GM23338 (cell line): ENCODE results near the gene PDZD11. TPM values are rescaled to one million over a fixed set of nuclear protein-coding genes. Genes with fewer than 3 reads are reported as not detected.

ENCODE experiments used
- ATAC-seq: fragments of 200-7000 bp; cut with Tn5 transposase; 3 replicates; pipeline ENCODE4 v1.9.1; 2020
- DNase-seq: peaks from one replicate; pipeline ENCODE4 v3.0.0-alpha.2; 2015; ENCODE audit warnings: low spot score
- H2AFZ ChIP-seq: fragments of 200-600 bp; sonication (generic); 2 replicates; pipeline ENCODE4 v1.8.0; 2016; ENCODE audit warnings: antibody characterized with exemption, mild to moderate bottlenecking, moderate library complexity
- H3F3A ChIP-seq: fragments of 200-600 bp; sonication (generic); replicated peaks from 2 replicates; pipeline ENCODE4 v1.8.0; 2017; ENCODE audit warnings: antibody characterized with exemption, mixed run types, low read depth
- H3K27ac ChIP-seq: fragments of 200-600 bp; sonication (generic); 2 replicates; pipeline ENCODE4 v1.6.1; 2016; ENCODE audit warnings: low read depth
- H3K27me3 ChIP-seq: fragments of 200-600 bp; sonication (generic); 2 replicates; pipeline ENCODE4 v1.8.0; 2016; ENCODE audit warnings: mild to moderate bottlenecking, mixed run types, moderate library complexity; ENCODE audit not compliant: insufficient read depth
- H3K36me3 ChIP-seq: fragments of 200-600 bp; sonication (generic); 2 replicates; pipeline ENCODE4 v1.8.0; 2016; ENCODE audit warnings: mild to moderate bottlenecking; ENCODE audit not compliant: insufficient read depth
- H3K4me1 ChIP-seq: fragments of 200-600 bp; sonication (generic); 2 replicates; pipeline ENCODE4 v1.8.0; 2016; ENCODE audit warnings: mild to moderate bottlenecking, moderate library complexity; ENCODE audit not compliant: insufficient read depth
- H3K4me2 ChIP-seq: fragments of 200-600 bp; sonication (generic); 2 replicates; pipeline ENCODE4 v1.7.1; 2017; ENCODE audit warnings: mixed run types
- H3K4me3 ChIP-seq: fragments of 200-600 bp; sonication (generic); 2 replicates; pipeline ENCODE4 v1.6.1; 2016; ENCODE audit warnings: mixed run types
- H3K79me2 ChIP-seq: fragments of 200-600 bp; sonication (generic); replicated peaks from 2 replicates; pipeline ENCODE4 v1.8.0; 2017; ENCODE audit warnings: mild to moderate bottlenecking; ENCODE audit not compliant: insufficient read depth
- H3K9me2 ChIP-seq: fragments of 200-600 bp; sonication (generic); 2 replicates; pipeline ENCODE4 v1.8.0; 2017; ENCODE audit not compliant: insufficient read depth
- H4K20me1 ChIP-seq: fragments of 200-600 bp; sonication (generic); replicated peaks from 2 replicates; pipeline ENCODE4 v1.8.0; 2017; ENCODE audit warnings: mild to moderate bottlenecking; ENCODE audit not compliant: insufficient read depth
- H3K27ac Mint-ChIP-seq: 2 replicates; pipeline ENCODE4 v1.8.0; 2020; ENCODE audit warnings: inconsistent platforms, mild to moderate bottlenecking, moderate library complexity, mixed read lengths
- H3K27me3 Mint-ChIP-seq: 3 replicates; pipeline ENCODE4 v1.8.0; 2022; ENCODE audit warnings: low read depth, mild to moderate bottlenecking, moderate library complexity, mixed read lengths, inconsistent platforms; ENCODE audit not compliant: insufficient read depth, poor library complexity
- H3K36me3 Mint-ChIP-seq: 3 replicates; pipeline ENCODE4 v1.8.0; 2021; ENCODE audit warnings: low read depth, mild to moderate bottlenecking, inconsistent platforms, moderate library complexity, mixed read lengths
- H3K4me1 Mint-ChIP-seq: 3 replicates; pipeline ENCODE4 v1.8.0; 2020; ENCODE audit warnings: mild to moderate bottlenecking, inconsistent platforms, mixed read lengths
- H3K4me3 Mint-ChIP-seq: 3 replicates; pipeline ENCODE4 v1.8.0; 2021; ENCODE audit warnings: moderate library complexity, mild to moderate bottlenecking, inconsistent platforms, mixed read lengths
- H3K9me3 Mint-ChIP-seq: 3 replicates; pipeline ENCODE4 v1.8.0; 2020; ENCODE audit warnings: moderate library complexity, mild to moderate bottlenecking, inconsistent platforms, mixed read lengths
- CREB1 ChIP-seq: fragments of 250-450 bp; sonication (Bioruptor Pico); IDR thresholded peaks from 2 replicates; pipeline ENCODE4 v1.5.0; 2020; ENCODE audit warnings: low read depth, mild to moderate bottlenecking, moderate library complexity
- EZH2 ChIP-seq: fragments of 200-600 bp; sonication (generic); IDR thresholded peaks from one replicate; pipeline ENCODE4 v1.8.0; 2017; ENCODE audit warnings: antibody characterized with exemption, mild to moderate bottlenecking, low read depth; ENCODE audit not compliant: unreplicated experiment
- EZH2phosphoT487 ChIP-seq: fragments of 200-600 bp; sonication (generic); IDR thresholded peaks from one replicate; pipeline ENCODE4 v1.8.1; 2018; ENCODE audit warnings: antibody characterized with exemption; ENCODE audit not compliant: unreplicated experiment
- JUNB ChIP-seq: IDR thresholded peaks from one replicate; pipeline ENCODE4 v1.6.1; 2016; ENCODE audit warnings: antibody characterized with exemption; ENCODE audit not compliant: unreplicated experiment
- NANOG ChIP-seq: IDR thresholded peaks from 2 replicates; pipeline ENCODE4 v1.6.1; 2016; ENCODE audit warnings: antibody characterized with exemption, borderline replicate concordance
- POLR2AphosphoS5 ChIP-seq: IDR thresholded peaks from 2 replicates; pipeline ENCODE4 v1.6.1; 2016; ENCODE audit warnings: antibody characterized with exemption, low read depth
- REST ChIP-seq: IDR thresholded peaks from one replicate; pipeline ENCODE4 v1.6.1; 2018; ENCODE audit warnings: antibody characterized with exemption; ENCODE audit not compliant: unreplicated experiment
- STAT1 ChIP-seq: IDR thresholded peaks from one replicate; pipeline ENCODE4 v1.6.1; 2016; ENCODE audit warnings: antibody characterized with exemption; ENCODE audit not compliant: unreplicated experiment
- ZNF114 ChIP-seq: fragments of 250-450 bp; sonication (Bioruptor Pico); IDR thresholded peaks from 2 replicates; pipeline ENCODE4 v1.5.0; 2020; ENCODE audit warnings: mild to moderate bottlenecking, moderate library complexity
- ZNF331 ChIP-seq: fragments of 250-450 bp; sonication (Bioruptor Pico); IDR thresholded peaks from 2 replicates; pipeline ENCODE4 v1.5.0; 2020; ENCODE audit warnings: low read depth, mild to moderate bottlenecking, moderate library complexity
- polyA plus RNA-seq: library from polyadenylated mRNA; unstranded; fragments of >200 nt; fragmentation: Nextera tagmentation; extraction: Ambion mirVana; gene quantifications from 2 replicates; pipeline ENCODE4 v1.2.1, GENCODE V29; 2016
- total RNA-seq: library from RNA; depleted of rRNA; stranded (reverse); fragments of >200 nt; shearing (Covaris generic); gene quantifications from 2 replicates; pipeline ENCODE4 v1.2.3, GENCODE V29; 2014
- TF ChIP-seq, protein P1 (sequence below), 2 experiments: fragments of 200-600 bp in 1 of 2; sonication (generic) in 1 of 2; conservative IDR thresholded peaks; 2 replicates each; pipeline versions ENCODE4 v1.5.1 to v1.6.1; 2016 to 2017; ENCODE audit warnings: antibody characterized with exemption in 2 of 2, low read depth in 2 of 2, mild to moderate bottlenecking in 2 of 2, moderate library complexity in 1 of 2
- TF ChIP-seq, protein P2 (sequence below): IDR thresholded peaks from 2 replicates; pipeline ENCODE4 v1.6.1; 2016; ENCODE audit warnings: antibody characterized with exemption

Gene PDZD11
- total and polyA plus RNA-seq, 2 experiments from 2014 or later, result 30.2 to 67.6 TPM

DNA sequence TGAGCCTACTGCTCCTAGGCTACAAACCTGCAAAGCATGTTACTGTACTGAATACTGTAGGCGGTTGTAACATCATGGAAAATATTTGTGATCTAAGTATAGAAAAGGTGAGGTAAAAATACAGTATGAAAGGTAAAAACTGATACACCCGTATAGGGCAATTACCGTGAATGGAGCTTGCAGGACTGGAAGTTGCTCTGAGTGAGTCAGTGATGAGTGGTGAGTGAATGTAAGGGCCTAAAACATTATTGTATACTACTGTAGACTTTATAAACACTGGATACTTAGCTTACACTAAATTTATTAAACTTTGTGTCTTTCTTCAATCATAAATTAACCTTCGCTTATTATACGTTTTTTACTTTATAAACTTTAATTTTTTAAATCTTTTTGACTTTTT is 3.9 kb upstream of the PDZD11 start:
- no peak for TF ChIP-seq STAT1
- TF ChIP-seq JUNB, result no peak
- TF ChIP-seq POLR2AphosphoS5, result no peak
- no peak for TF ChIP-seq EZH2phosphoT487
- TF ChIP-seq CREB1 (CRISPR knock-in tag), result no peak
- TF ChIP-seq, protein P1, sequence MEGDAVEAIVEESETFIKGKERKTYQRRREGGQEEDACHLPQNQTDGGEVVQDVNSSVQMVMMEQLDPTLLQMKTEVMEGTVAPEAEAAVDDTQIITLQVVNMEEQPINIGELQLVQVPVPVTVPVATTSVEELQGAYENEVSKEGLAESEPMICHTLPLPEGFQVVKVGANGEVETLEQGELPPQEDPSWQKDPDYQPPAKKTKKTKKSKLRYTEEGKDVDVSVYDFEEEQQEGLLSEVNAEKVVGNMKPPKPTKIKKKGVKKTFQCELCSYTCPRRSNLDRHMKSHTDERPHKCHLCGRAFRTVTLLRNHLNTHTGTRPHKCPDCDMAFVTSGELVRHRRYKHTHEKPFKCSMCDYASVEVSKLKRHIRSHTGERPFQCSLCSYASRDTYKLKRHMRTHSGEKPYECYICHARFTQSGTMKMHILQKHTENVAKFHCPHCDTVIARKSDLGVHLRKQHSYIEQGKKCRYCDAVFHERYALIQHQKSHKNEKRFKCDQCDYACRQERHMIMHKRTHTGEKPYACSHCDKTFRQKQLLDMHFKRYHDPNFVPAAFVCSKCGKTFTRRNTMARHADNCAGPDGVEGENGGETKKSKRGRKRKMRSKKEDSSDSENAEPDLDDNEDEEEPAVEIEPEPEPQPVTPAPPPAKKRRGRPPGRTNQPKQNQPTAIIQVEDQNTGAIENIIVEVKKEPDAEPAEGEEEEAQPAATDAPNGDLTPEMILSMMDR (conservative IDR thresholded peaks at IDR 0.05; ENCODE audit: low read depth in 2 of 2), result no peak
- TF ChIP-seq NANOG, result no peak
- TF ChIP-seq, protein P2, sequence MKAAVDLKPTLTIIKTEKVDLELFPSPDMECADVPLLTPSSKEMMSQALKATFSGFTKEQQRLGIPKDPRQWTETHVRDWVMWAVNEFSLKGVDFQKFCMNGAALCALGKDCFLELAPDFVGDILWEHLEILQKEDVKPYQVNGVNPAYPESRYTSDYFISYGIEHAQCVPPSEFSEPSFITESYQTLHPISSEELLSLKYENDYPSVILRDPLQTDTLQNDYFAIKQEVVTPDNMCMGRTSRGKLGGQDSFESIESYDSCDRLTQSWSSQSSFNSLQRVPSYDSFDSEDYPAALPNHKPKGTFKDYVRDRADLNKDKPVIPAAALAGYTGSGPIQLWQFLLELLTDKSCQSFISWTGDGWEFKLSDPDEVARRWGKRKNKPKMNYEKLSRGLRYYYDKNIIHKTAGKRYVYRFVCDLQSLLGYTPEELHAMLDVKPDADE, result no peak
- TF ChIP-seq EZH2, result no peak
- TF ChIP-seq REST, result no peak
- no peak for TF ChIP-seq ZNF114 (CRISPR knock-in tag)
- TF ChIP-seq ZNF331, result no peak
- peaks cover 9% of the 10 kb centered on the region; the same call in 2 of the 3 replicates for H3K36me3 Mint-ChIP-seq
- Histone ChIP-seq H4K20me1 (no peaks in the 10 kb centered on the region), H3K79me2 (peaks cover 23% of the 10 kb centered on the region), H2AFZ (no peak overlapping the region), H3F3A (no peaks in the 10 kb centered on the region), H3K4me2 (no peak overlapping the region), H3K9me2 (no peaks in the 10 kb centered on the region), H3K36me3 (peaks cover 6% of the 10 kb centered on the region), H3K27me3 (no peaks in the 10 kb centered on the region), H3K4me3 (no peak overlapping the region), H3K27ac (no peak overlapping the region), H3K4me1 (peaks cover 9% of the 10 kb centered on the region)
- no peaks in the 10 kb centered on the region for H3K27me3 Mint-ChIP-seq
- H3K4me1 Mint-ChIP-seq, result peaks cover 5% of the 10 kb centered on the region; the same call in 2 of the 3 replicates
- DNase-seq (no peak), ATAC-seq (no peak)
- H3K9me3 Mint-ChIP-seq, result no peaks in the 10 kb centered on the region
- no peak overlapping the region for H3K27ac Mint-ChIP-seq
- H3K4me3 Mint-ChIP-seq, result no peak overlapping the region
